SK-N-SH (cell line): ENCODE data around the gene EPB41L3. TPM values are rescaled to one million over a fixed set of nuclear protein-coding genes. Genes with fewer than 3 reads are reported as not detected.
"Not testable (repeated sequence)": the region's sequence is repeated elsewhere in the genome, so short reads cannot be mapped to it uniquely, and the experiment has no call there.

ENCODE experiments used
- CTCF ChIA-PET: fragments of 300-600, 350-600 bp; formaldehyde crosslinking; extraction: SDS; loops from one replicate; lab custom pipeline; 2021; lab: Yijun Ruan, JAX
- POLR2A ChIA-PET: fragments of 350-600 bp; sonication (Branson Sonifier 250); formaldehyde crosslinking; extraction: SDS; loops from one replicate; lab custom pipeline; 2020; ENCODE audit warnings: antibody characterized with exemption, inconsistent platforms; lab: Yijun Ruan, JAX
- DNase-seq: peaks from one replicate; pipeline ENCODE4 v3.0.0; 2012
- H2AFZ ChIP-seq: fragments of 200-600 bp; sonication (generic); 2 replicates; pipeline ENCODE4 v1.8.1; 2016; ENCODE audit warnings: antibody characterized with exemption, mild to moderate bottlenecking, low read depth
- H3F3A ChIP-seq: fragments of 200-600 bp; sonication (generic); replicated peaks from 2 replicates; pipeline ENCODE3; 2016; ENCODE audit warnings: antibody characterized with exemption, mild to moderate bottlenecking; ENCODE audit not compliant: insufficient read depth
- H3K27ac ChIP-seq, 2 experiments: fragments of 200-500 bp in 1 of 2; fragments of 200-600 bp in 1 of 2; sonication (Bioruptor generic) in 1 of 2; sonication (generic), shearing (Covaris generic) in 1 of 2; 2 replicates each; pipeline versions ENCODE4 v1.5.1 to v1.6.1; 2014 to 2016; ENCODE audit warnings: low read depth in 2 of 2, inconsistent platforms in 1 of 2, low read length in 1 of 2, mild to moderate bottlenecking in 1 of 2, mixed read lengths in 1 of 2
- H3K27me3 ChIP-seq: fragments of 200-600 bp; sonication (generic), shearing (Covaris generic); 2 replicates; pipeline ENCODE4 v1.6.1; 2016; ENCODE audit warnings: mixed run types; ENCODE audit not compliant: insufficient read depth
- H3K36me3 ChIP-seq, 2 experiments: fragments of 200-500 bp in 1 of 2; fragments of 200-600 bp in 1 of 2; sonication (Bioruptor generic) in 1 of 2; sonication (generic) in 1 of 2; replicated peaks in 1 of 2; 2 replicates each; pipeline versions ENCODE3 to v1.5.1; 2014 to 2016; ENCODE audit warnings: low read length in 1 of 2, mild to moderate bottlenecking in 1 of 2; ENCODE audit not compliant: insufficient read depth in 2 of 2, control insufficient read depth in 1 of 2
- H3K4me1 ChIP-seq, 2 experiments: fragments of 200-500 bp in 1 of 2; fragments of 200-600 bp in 1 of 2; sonication (Bioruptor generic) in 1 of 2; sonication (generic), shearing (Covaris generic) in 1 of 2; 2 replicates each; pipeline versions ENCODE4 v1.5.1 to v1.6.1; 2014 to 2016; ENCODE audit warnings: low read depth in 1 of 2, low read length in 1 of 2, mixed run types in 1 of 2; ENCODE audit not compliant: insufficient read depth in 2 of 2, control insufficient read depth in 1 of 2
- H3K4me2 ChIP-seq: fragments of 200-600 bp; sonication (generic), shearing (Covaris generic); 2 replicates; pipeline ENCODE4 v1.6.1; 2017; ENCODE audit warnings: mixed run types
- H3K4me3 ChIP-seq, 2 experiments: fragments of 200-500 bp in 1 of 2; fragments of 200-600 bp in 1 of 2; sonication (Bioruptor generic) in 1 of 2; sonication (generic), shearing (Covaris generic) in 1 of 2; 2 replicates each; pipeline versions ENCODE4 v1.5.1 to v1.8.1; 2014 to 2016; ENCODE audit warnings: low read depth in 2 of 2, inconsistent platforms in 1 of 2, low read length in 1 of 2, mild to moderate bottlenecking in 1 of 2, mixed read lengths in 1 of 2, moderate library complexity in 1 of 2
- H3K79me2 ChIP-seq: fragments of 200-600 bp; sonication (generic); 2 replicates; pipeline ENCODE4 v1.8.1; 2017; ENCODE audit warnings: mild to moderate bottlenecking; ENCODE audit not compliant: insufficient read depth
- H3K9ac ChIP-seq: fragments of 200-600 bp; sonication (generic); 2 replicates; pipeline ENCODE4 v1.6.1; 2017; ENCODE audit warnings: mixed run types
- H3K9me2 ChIP-seq: fragments of 200-600 bp; sonication (generic); 2 replicates; pipeline ENCODE4 v1.6.1; 2017; ENCODE audit warnings: mixed run types
- H3K9me3 ChIP-seq: fragments of 200-600 bp; sonication (generic); 2 replicates; pipeline ENCODE4 v1.6.1; 2017; ENCODE audit warnings: mixed run types, mild to moderate bottlenecking, moderate library complexity
- H4K20me1 ChIP-seq: fragments of 200-600 bp; sonication (generic); 2 replicates; pipeline ENCODE4 v1.6.1; 2017; ENCODE audit warnings: mild to moderate bottlenecking, mixed run types; ENCODE audit not compliant: insufficient read depth
- CTCF ChIP-seq: fragments of 200-600 bp; sonication (generic); IDR thresholded peaks from 2 replicates; pipeline ENCODE4 v1.6.1; 2017; ENCODE audit warnings: antibody characterized with exemption, mild to moderate bottlenecking, moderate library complexity
- ELF1 ChIP-seq: IDR thresholded peaks from 2 replicates; pipeline ENCODE4 v1.4.0; 2012
- EP300 ChIP-seq, 2 experiments: IDR thresholded peaks; 2 replicates each; pipeline versions ENCODE4 v1.4.0 to v1.6.1; 2012; ENCODE audit warnings: borderline replicate concordance in 1 of 2, low read depth in 1 of 2, low read length in 1 of 2
- FOXM1 ChIP-seq: IDR thresholded peaks from 2 replicates; pipeline ENCODE4 v1.4.0; 2012; ENCODE audit warnings: low read depth, mild to moderate bottlenecking
- GABPA ChIP-seq: IDR thresholded peaks from 2 replicates; pipeline ENCODE4 v1.4.0; 2012; ENCODE audit warnings: low read depth, mild to moderate bottlenecking
- JUND ChIP-seq: IDR thresholded peaks from 2 replicates; pipeline ENCODE4 v1.4.0; 2012
- RCOR1 ChIP-seq: fragments of 150-350 bp; IDR thresholded peaks from 2 replicates; pipeline ENCODE4 v1.6.1; 2017; ENCODE audit warnings: antibody characterized with exemption, low read length
- SIN3A ChIP-seq: IDR thresholded peaks from 2 replicates; pipeline ENCODE4 v1.6.1; 2012; ENCODE audit warnings: low read depth, mild to moderate bottlenecking, low read length, moderate library complexity, borderline replicate concordance
- TAF1 ChIP-seq: IDR thresholded peaks from 2 replicates; pipeline ENCODE4 v1.6.1; 2012; ENCODE audit warnings: low read depth, mild to moderate bottlenecking, low read length, moderate library complexity, borderline replicate concordance
- USF2 ChIP-seq: fragments of 150-350 bp; IDR thresholded peaks from 2 replicates; pipeline ENCODE4 v1.6.1; 2017; ENCODE audit warnings: antibody characterized with exemption, low read length, low read depth, borderline replicate concordance
- WGBS: methylation state at CpG from one replicate; pipeline ENCODE4 v1.1.6; 2017; ENCODE audit warnings: low lambda C conversion rate; 5-methylcytosine and 5-hydroxymethylcytosine counted together
- polyA plus RNA-seq, 3 experiments: library from polyadenylated mRNA; depleted of rRNA; stranded (reverse); fragments of >200 nt; gene quantifications; 2 replicates each; pipeline ENCODE4 v1.2.3, GENCODE V29; 2012
- TF ChIP-seq, protein P1 (sequence below): IDR thresholded peaks from 2 replicates; pipeline ENCODE4 v1.4.0; 2012; ENCODE audit warnings: low read depth

EPB41L3 gene
- polyA plus RNA-seq, 1 of the 3 experiments (the other 2 are of a cell fraction): 0.15 TPM

DNA sequence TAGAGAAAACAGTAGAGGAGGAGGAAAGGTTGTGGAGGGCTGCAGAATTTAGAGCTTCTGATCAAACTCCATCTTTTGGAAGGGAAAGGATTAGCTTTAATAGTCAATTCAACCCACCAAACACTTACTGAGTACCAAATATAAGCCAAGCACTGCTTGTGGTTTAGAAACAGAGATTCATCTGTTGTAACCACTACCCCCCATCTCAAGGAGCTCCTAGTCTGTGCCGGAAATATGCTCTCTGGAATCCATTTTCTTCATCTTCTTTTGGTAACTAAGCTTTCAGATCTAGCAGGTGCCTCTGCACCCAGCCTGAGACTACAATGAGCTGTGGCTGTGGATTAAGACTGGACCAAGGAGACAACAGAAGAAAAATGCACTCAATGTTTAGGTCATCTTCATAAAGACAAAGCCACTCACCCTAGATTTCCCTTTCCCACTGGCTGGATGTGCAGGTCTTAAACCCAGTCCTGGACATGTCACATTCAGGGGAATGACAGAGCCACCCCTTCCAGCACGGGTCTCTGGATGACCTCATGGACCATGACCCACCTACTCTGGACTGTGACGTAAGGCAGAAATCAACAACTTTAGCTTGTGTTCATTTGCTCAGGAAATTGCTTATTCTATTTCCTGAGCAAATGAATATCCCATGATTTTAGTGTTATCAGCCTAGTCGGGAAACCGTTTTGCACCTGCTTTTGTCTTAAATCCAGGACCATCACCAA, 52.9 kb downstream of the EPB41L3 start:
- no peak overlapping the region for H3K4me2 ChIP-seq

DNA sequence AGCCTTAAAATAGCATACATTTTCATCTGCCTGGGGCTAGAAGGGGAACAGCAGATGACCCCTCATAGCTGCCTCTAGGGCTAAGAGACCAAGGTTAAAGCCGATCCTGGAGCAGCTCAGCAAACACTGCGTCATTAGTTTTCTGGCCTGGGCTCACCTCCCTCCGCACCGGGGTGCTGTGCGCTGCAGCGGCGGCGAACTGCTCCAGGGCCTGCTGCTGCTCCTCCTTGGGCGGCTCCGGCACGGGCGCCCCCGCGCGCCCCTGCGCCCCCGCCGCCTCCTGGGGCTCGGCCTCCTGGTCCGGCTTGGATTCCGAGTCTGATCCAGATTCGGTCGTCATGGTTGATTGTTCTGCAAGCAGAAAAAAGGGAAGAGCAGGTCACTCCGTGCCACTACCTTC, 55.0 kb downstream of the EPB41L3 start:
- ChIA-PET CTCF (no interaction called here), POLR2A (no interaction called here)
- Histone ChIP-seq H3K4me1 (no peaks in the 10 kb centered on the region), H3K4me2 (no peak overlapping the region), H3K9me2 (no peaks in the 10 kb centered on the region), H3K27ac (no peak overlapping the region), H3K9me3 (no peaks in the 10 kb centered on the region), H2AFZ (no peak overlapping the region), H3K79me2 (no peaks in the 10 kb centered on the region), H3F3A (no peaks in the 10 kb centered on the region), H3K27me3 (no peaks in the 10 kb centered on the region), H3K9ac (no peak overlapping the region), H3K36me3 (no peaks in the 10 kb centered on the region), H3K4me3 (no peak overlapping the region), H4K20me1 (no peaks in the 10 kb centered on the region)
- 13% methylated on average over 7 of the region's 24 CpGs for WGBS
- no peak for DNase-seq
- no peak for TF ChIP-seq TAF1
- TF ChIP-seq USF2: no peak
- no peak for TF ChIP-seq ELF1
- no peak for TF ChIP-seq FOXM1
- TF ChIP-seq CTCF: no peak
- TF ChIP-seq RCOR1: no peak
- TF ChIP-seq SIN3A: no peak

More for the DNA sequence above, 52.9 kb downstream of the EPB41L3 start:
- 20% methylated on average over 5 of the region's 5 CpGs for WGBS
- TF ChIP-seq, protein P1, sequence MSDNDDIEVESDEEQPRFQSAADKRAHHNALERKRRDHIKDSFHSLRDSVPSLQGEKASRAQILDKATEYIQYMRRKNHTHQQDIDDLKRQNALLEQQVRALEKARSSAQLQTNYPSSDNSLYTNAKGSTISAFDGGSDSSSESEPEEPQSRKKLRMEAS: no peak
- TF ChIP-seq ELF1: no peak
- TF ChIP-seq RCOR1: no peak
- no peak for TF ChIP-seq JUND
- no peak for TF ChIP-seq GABPA
- no peak for TF ChIP-seq EP300 (IDR thresholded peaks at IDR 0.05; ENCODE audit: borderline replicate concordance in 1 of 2, low read depth in 1 of 2, low read length in 1 of 2)
- TF ChIP-seq FOXM1: no peak
- TF ChIP-seq, all 33 proteins: peak for 0
- no peaks in the 10 kb centered on the region for H3K9me3 ChIP-seq
- ChIA-PET POLR2A (no interaction called here), CTCF (no interaction called here)
- no peak overlapping the region for H3K9ac ChIP-seq
- H3K27me3 ChIP-seq: no peaks in the 10 kb centered on the region
- no peak for DNase-seq
- H3K9me2 ChIP-seq: no peaks in the 10 kb centered on the region
- H3K4me1 ChIP-seq: no peaks in the 10 kb centered on the region
- H4K20me1 ChIP-seq: no peaks in the 10 kb centered on the region
- no peaks in the 10 kb centered on the region for H3F3A ChIP-seq
- H3K27ac ChIP-seq: no peak overlapping the region
- no peak overlapping the region for H3K4me3 ChIP-seq
- H3K36me3 ChIP-seq: no peaks in the 10 kb centered on the region
- H3K79me2 ChIP-seq: no peaks in the 10 kb centered on the region
- no peak overlapping the region for H2AFZ ChIP-seq

- 55% methylated on average over 4 of the region's 4 CpGs for WGBS
Observed at GRCh38 chr18:5488044-5488443, 55.8 kb downstream of the EPB41L3 start.

More at GRCh38 chr18:5488044-5488443, 55.8 kb downstream of the EPB41L3 start:
- H3K9me2 ChIP-seq, H3K9me3 ChIP-seq, CTCF ChIA-PET, H3F3A ChIP-seq, H3K4me1 ChIP-seq, H3K4me3 ChIP-seq, H3K36me3 ChIP-seq, H4K20me1 ChIP-seq, H3K27ac ChIP-seq, H3K79me2 ChIP-seq, H2AFZ ChIP-seq, POLR2A ChIA-PET, DNase-seq, H3K27me3 ChIP-seq, H3K4me2 ChIP-seq, H3K9ac ChIP-seq: not testable (repeated sequence)
